ENCODE measurements around the gene SUMO2. TPM values are rescaled to one million over a fixed set of nuclear protein-coding genes. Genes with fewer than 3 reads are reported as not detected.

SUMO2 gene
- total and polyA plus RNA-seq, 2 of the 4 experiments (the other 2 are of a cell fraction), result 71.3 to 83.7 TPM

DNA sequence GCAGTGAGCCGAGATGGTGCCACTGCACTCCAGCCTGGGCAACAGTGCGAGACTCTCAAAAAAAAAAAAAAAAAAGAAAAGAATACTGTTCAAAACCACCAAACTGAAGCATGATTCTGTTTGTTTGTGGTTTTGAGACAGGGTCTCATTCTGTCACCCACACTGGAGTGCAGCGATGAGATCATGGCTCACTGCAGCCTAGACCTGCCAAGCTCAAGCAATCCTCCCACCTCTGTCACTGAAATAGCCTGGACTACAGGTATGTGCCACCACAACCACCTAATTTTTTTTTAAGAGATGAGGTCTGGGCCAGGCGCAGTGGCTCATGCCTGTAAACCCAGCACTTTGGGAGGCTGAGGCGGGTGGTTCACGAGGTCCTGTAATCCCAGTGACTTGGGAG lies 4.3 kb downstream of the SUMO2 start:
- no peak overlapping the region for H3K56ac ChIP-seq (ENCODE audit: extremely low read depth, insufficient read depth, low read length)
- no peak overlapping the region for H2AK5ac ChIP-seq (ENCODE audit: low read depth, low read length)
- in situ Hi-C loops (cut with MboI; ENCODE audit: low sequenced_read_pairs) (no loop called here), intact Hi-C loops (cut with micrococcal nuclease) (no loop called here), dilution Hi-C loops (cut with HindIII; ENCODE audit: low sequenced_read_pairs, unreplicated experiment) (no loop called here)
- peaks cover 5% of the 10 kb centered on the region; the same call in 1 of the 2 replicates for H3K9me1 ChIP-seq (ENCODE audit: insufficient read depth, low read length)
- H2BK15ac ChIP-seq (ENCODE audit: low read depth, low read length), result no peak overlapping the region
- POLR2A ChIA-PET (ENCODE audit: unreplicated experiment), result no interaction called here
- H3K9me3 ChIP-seq (ENCODE audit: control insufficient read depth, insufficient read depth, low read length), result no peaks in the 10 kb centered on the region
- H3K4ac ChIP-seq (ENCODE audit: low read depth, low read length), result no peak overlapping the region
- no peak overlapping the region for H2BK120ac ChIP-seq (ENCODE audit: low read depth, low read length)
- no peaks in the 10 kb centered on the region for H3K4me1 ChIP-seq (ENCODE audit: control insufficient read depth, insufficient read depth, low read length)
- H3K4me2 ChIP-seq (ENCODE audit: low read depth, low read length), result no peak overlapping the region
- no peak for ATAC-seq (ENCODE audit: low read depth)
- no peak for TF ChIP-seq MXI1 (IDR thresholded peaks at IDR 0.05; ENCODE audit: borderline replicate concordance, low read depth, low read length)
- H3K4me3 ChIP-seq (ENCODE audit: insufficient read depth, low read depth, low read length), result no peak overlapping the region
- H3K36me3 ChIP-seq (ENCODE audit: control insufficient read depth, insufficient read depth, low read length), result peaks cover 48% of the 10 kb centered on the region
- no peak for DNase-seq
- H3K18ac ChIP-seq (ENCODE audit: low read depth, low read length), result no peak overlapping the region
- CTCF ChIA-PET, result no interaction called here
- no TSS peak for BruUV-seq (replicated peaks)
- H3K23ac ChIP-seq (ENCODE audit: low read depth, low read length), result no peak overlapping the region
- H3K79me1 ChIP-seq (ENCODE audit: low read depth in 1 of 2, low read length in 2 of 2), result peaks cover 9 to 54% of the 10 kb centered on the region in 2 experiments
- H4K20me1 ChIP-seq (ENCODE audit: insufficient read depth, low read length), result peaks cover 55% of the 10 kb centered on the region
- no peak overlapping the region for H4K91ac ChIP-seq (ENCODE audit: insufficient read depth, low read depth, low read length)
- no peak overlapping the region for H3K9ac ChIP-seq (ENCODE audit: low read depth, low read length)
- H2BK20ac ChIP-seq (ENCODE audit: low read depth, low read length), result no peak overlapping the region
- no peaks in the 10 kb centered on the region for H3K27me3 ChIP-seq (ENCODE audit: control insufficient read depth, insufficient read depth, low read length)
- no peak overlapping the region for H3K27ac ChIP-seq (ENCODE audit: insufficient read depth, low read length)
- H4K8ac ChIP-seq (ENCODE audit: low read depth in 2 of 2, low read length in 2 of 2), result no peak overlapping the region
- 100% methylated on average over 2 of the region's 6 CpGs; no CpG with 5 or more reads in 1 of the 2 experiments for WGBS, 2 experiments (ENCODE audit: extremely low coverage in 2 of 2, insufficient read length in 1 of 2)
- H2AK9ac ChIP-seq (replicated peaks; ENCODE audit: low read depth, low read length, poor library complexity), result no peak overlapping the region
- no peak overlapping the region for H3K14ac ChIP-seq (replicated peaks; ENCODE audit: low read depth, low read length)
- no peak overlapping the region for H2BK5ac ChIP-seq (ENCODE audit: low read depth, low read length, poor library complexity, severe bottlenecking)
- H2AFZ ChIP-seq (replicated peaks; ENCODE audit: low read length, poor library complexity), result no peak overlapping the region
- no peak overlapping the region for H4K5ac ChIP-seq (ENCODE audit: low read depth, low read length)

Data from IMR-90 (cell line).